Suprapubic skin (tissue), 4 donors: ENCODE results near the gene MCAM. TPM values are rescaled to one million over a fixed set of nuclear protein-coding genes. Genes with fewer than 3 reads are reported as not detected.

Experiments used
- DNase-seq, 2 donors: peaks; one replicate each; pipeline ENCODE4 v3.0.0-alpha.2; 2019; ENCODE audit warnings: low spot score in 2 of 2
- H3K27ac ChIP-seq: fragments of 200-600 bp; sonication (generic); one replicate; pipeline ENCODE4 v1.5.1; 2019
- H3K27me3 ChIP-seq: fragments of 200-600 bp; sonication (generic); one replicate; pipeline ENCODE4 v1.5.1; 2019
- H3K36me3 ChIP-seq: fragments of 200-600 bp; sonication (generic); one replicate; pipeline ENCODE4 v1.5.1; 2019
- H3K4me1 ChIP-seq: fragments of 200-600 bp; sonication (generic); one replicate; pipeline ENCODE4 v1.5.1; 2019
- H3K4me3 ChIP-seq: fragments of 200-600 bp; sonication (generic); one replicate; pipeline ENCODE4 v1.5.1; 2019; ENCODE audit warnings: mild to moderate bottlenecking
- H3K9me3 ChIP-seq: fragments of 200-600 bp; sonication (generic); one replicate; pipeline ENCODE4 v1.5.1; 2019
- CTCF ChIP-seq, 2 donors: fragments of 200-600 bp in 1 of 2; fragments of 450-650 bp in 1 of 2; sonication (generic) in 1 of 2; IDR thresholded peaks; one replicate each; pipeline ENCODE4 v1.5.1; 2016 to 2019; ENCODE audit warnings: antibody characterized with exemption in 2 of 2, mild to moderate bottlenecking in 1 of 2, moderate library complexity in 1 of 2
- EP300 ChIP-seq: sonication (generic); formaldehyde crosslinking; IDR thresholded peaks from one replicate; pipeline ENCODE4 v1.6.1; 2017; ENCODE audit warnings: antibody characterized with exemption
- POLR2A ChIP-seq, 2 donors: fragments of 450-650 bp; IDR thresholded peaks; one replicate each; pipeline ENCODE4 v1.6.1; 2017; ENCODE audit warnings: antibody characterized with exemption in 2 of 2, mild to moderate bottlenecking in 2 of 2, moderate library complexity in 2 of 2
- POLR2AphosphoS5 ChIP-seq, 3 donors: sonication (generic); formaldehyde crosslinking; IDR thresholded peaks; one replicate each; pipeline ENCODE4 v1.6.1; 2017; ENCODE audit warnings: antibody characterized with exemption in 3 of 3
- WGBS: methylation state at CpG from one replicate; pipeline ENCODE4 v1.1.5; 2018; 5-methylcytosine and 5-hydroxymethylcytosine counted together
- total RNA-seq, 4 donors: library from RNA; depleted of rRNA; stranded (reverse); fragments of >200 nt; gene quantifications; one replicate each; pipeline ENCODE4 v1.1.0, GENCODE V29; 2016

Gene MCAM
- total RNA-seq, 4 donors from 2014 or later, result 104 to 163 (median 124) TPM

DNA sequence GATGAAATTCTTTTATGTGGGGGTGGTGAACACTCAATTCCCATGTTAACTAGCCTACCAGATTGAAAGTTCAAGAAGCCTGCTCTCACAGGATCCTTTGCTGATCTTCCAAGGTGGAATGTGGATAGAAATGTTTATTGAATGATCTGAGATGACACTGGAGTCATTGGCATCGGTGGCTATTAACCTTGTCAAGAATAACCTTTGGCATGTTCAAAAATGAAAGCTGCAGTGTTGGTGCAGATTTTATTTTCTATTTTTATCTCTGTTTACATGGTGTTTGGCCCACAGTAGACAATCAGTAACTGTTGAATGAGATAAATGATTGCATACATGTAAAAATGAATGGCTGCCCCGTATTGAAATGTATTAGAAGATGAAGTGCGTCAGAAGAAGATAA lies 19.0 kb downstream of the MCAM start:
- WGBS, result 47% methylated on average over 3 of the region's 3 CpGs
- no peak for TF ChIP-seq EP300
- no peak for TF ChIP-seq CTCF (IDR thresholded peaks at IDR 0.05)
- no peak for TF ChIP-seq POLR2A (IDR thresholded peaks at IDR 0.05)
- no peak for TF ChIP-seq POLR2AphosphoS5 (IDR thresholded peaks at IDR 0.05)
- no peak overlapping the region for H3K4me3 ChIP-seq
- no peaks in the 10 kb centered on the region for H3K9me3 ChIP-seq
- H3K27ac ChIP-seq, result no peak overlapping the region
- no peak for DNase-seq
- H3K4me1 ChIP-seq, result no peaks in the 10 kb centered on the region
- H3K36me3 ChIP-seq, result peaks cover 44% of the 10 kb centered on the region
- no peaks in the 10 kb centered on the region for H3K27me3 ChIP-seq

GRCh38 chr11:119295178-119295577 lies 21.8 kb downstream of the MCAM start:
- WGBS, result 64% methylated on average over 3 of the region's 3 CpGs
- no peak overlapping the region for H3K27ac ChIP-seq
- peaks cover 46% of the 10 kb centered on the region for H3K36me3 ChIP-seq
- no peak overlapping the region for H3K4me3 ChIP-seq
- H3K9me3 ChIP-seq, result peaks cover 9% of the 10 kb centered on the region
- TF ChIP-seq CTCF (IDR thresholded peaks at IDR 0.05) (no peak), EP300 (no peak), POLR2A (IDR thresholded peaks at IDR 0.05) (no peak), POLR2AphosphoS5 (IDR thresholded peaks at IDR 0.05) (no peak)
- H3K27me3 ChIP-seq, result no peaks in the 10 kb centered on the region
- DNase-seq, result no peak
- H3K4me1 ChIP-seq, result no peaks in the 10 kb centered on the region

DNA sequence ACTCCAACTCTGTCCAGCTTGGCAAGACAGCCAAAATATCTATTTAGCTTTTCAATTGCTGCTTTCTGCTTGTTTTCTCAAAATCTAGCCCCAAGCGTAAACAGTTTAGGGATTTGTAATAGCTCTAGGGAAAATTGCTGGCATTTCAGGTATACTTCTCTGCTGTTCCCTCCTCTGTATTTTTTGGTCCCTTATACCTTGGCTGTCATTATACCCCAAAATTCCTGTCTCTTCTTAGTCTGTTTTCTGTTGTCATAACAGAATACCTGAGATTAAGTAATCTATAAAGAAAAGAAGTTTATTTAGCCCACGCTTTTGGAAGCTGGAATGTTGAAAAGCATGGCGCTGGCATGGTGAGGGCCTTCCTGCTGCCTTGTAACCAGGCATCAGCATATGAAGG lies 23.5 kb downstream of the MCAM start:
- no peaks in the 10 kb centered on the region for H3K27me3 ChIP-seq
- no peak for DNase-seq
- H3K4me1 ChIP-seq, result no peaks in the 10 kb centered on the region
- H3K27ac ChIP-seq, result no peak overlapping the region
- peaks cover 9% of the 10 kb centered on the region for H3K9me3 ChIP-seq
- peaks cover 45% of the 10 kb centered on the region for H3K36me3 ChIP-seq
- no peak overlapping the region for H3K4me3 ChIP-seq
- WGBS, result 93% methylated on average over 3 of the region's 3 CpGs
- no peak for TF ChIP-seq CTCF (IDR thresholded peaks at IDR 0.05)
- no peak for TF ChIP-seq POLR2A (IDR thresholded peaks at IDR 0.05)
- TF ChIP-seq EP300, result no peak
- no peak for TF ChIP-seq POLR2AphosphoS5 (IDR thresholded peaks at IDR 0.05)

DNA sequence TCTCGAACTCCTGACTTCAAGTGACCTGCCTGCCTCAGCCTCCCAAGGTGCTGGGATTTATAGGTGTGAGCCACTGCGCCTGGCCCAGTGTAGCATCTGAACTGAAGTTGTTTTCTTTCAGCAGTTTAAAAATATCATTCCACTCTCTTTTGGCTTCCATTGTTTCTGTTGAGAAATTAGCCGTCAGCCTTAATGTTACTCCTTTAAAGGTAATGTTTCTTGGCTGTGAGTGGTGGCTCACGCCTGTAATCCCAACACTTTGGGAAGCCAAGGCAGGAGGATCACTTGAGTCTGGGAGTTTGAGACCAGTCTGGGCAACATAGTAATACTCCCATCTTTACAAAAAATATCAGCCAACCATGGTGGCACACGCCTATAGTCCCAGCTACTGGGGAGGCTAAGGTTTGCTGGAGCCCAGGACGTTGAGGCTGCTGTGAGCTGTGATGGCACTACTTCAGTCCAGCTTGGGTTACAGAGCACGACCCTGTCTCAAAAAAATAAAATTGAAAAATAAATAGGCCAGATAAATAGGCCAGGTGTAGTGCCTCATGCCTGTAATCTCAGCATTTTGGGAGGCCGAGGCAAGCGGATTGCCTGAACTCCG lies 25.9 kb downstream of the MCAM start:
- TF ChIP-seq POLR2AphosphoS5 (IDR thresholded peaks at IDR 0.05) (no peak), EP300 (no peak), POLR2A (IDR thresholded peaks at IDR 0.05) (no peak), CTCF (IDR thresholded peaks at IDR 0.05) (no peak)
- H3K27me3 ChIP-seq, result no peaks in the 10 kb centered on the region
- H3K36me3 ChIP-seq, result peaks cover 48% of the 10 kb centered on the region
- H3K27ac ChIP-seq, result no peak overlapping the region
- 96% methylated on average over 10 of the region's 10 CpGs for WGBS
- H3K4me3 ChIP-seq, result no peak overlapping the region
- H3K9me3 ChIP-seq, result peaks cover 9% of the 10 kb centered on the region
- DNase-seq, result no peak
- no peaks in the 10 kb centered on the region for H3K4me1 ChIP-seq

GRCh38 chr11:119288219-119288618 lies 28.7 kb downstream of the MCAM start:
- no peak for DNase-seq
- Histone ChIP-seq H3K4me3 (no peak overlapping the region), H3K36me3 (peaks cover 57% of the 10 kb centered on the region), H3K27ac (no peak overlapping the region), H3K4me1 (no peaks in the 10 kb centered on the region), H3K9me3 (peaks cover 9% of the 10 kb centered on the region), H3K27me3 (no peaks in the 10 kb centered on the region)
- TF ChIP-seq POLR2A (IDR thresholded peaks at IDR 0.05) (no peak), POLR2AphosphoS5 (IDR thresholded peaks at IDR 0.05) (no peak)
- 89% methylated on average over 3 of the region's 3 CpGs for WGBS

GRCh38 chr11:119285431-119285830 lies 31.5 kb downstream of the MCAM start:
- no peak for TF ChIP-seq POLR2A (IDR thresholded peaks at IDR 0.05)
- TF ChIP-seq POLR2AphosphoS5 (IDR thresholded peaks at IDR 0.05), result no peak
- TF ChIP-seq CTCF (IDR thresholded peaks at IDR 0.05), result no peak
- no peak for TF ChIP-seq EP300
- Histone ChIP-seq H3K4me3 (no peak overlapping the region), H3K4me1 (no peaks in the 10 kb centered on the region), H3K27ac (no peak overlapping the region), H3K9me3 (no peaks in the 10 kb centered on the region), H3K27me3 (no peaks in the 10 kb centered on the region), H3K36me3 (peaks cover 50% of the 10 kb centered on the region)
- DNase-seq, result no peak
- WGBS, result 98% methylated on average over 9 of the region's 9 CpGs
